Astrocyte of the cerebellum (primary cell): Measurements from ENCODE around the gene RAB3IP.
A peak's percentile ranks its signal among the peaks of the same experiment; 100 is the strongest.

Experiments used
- DNase-seq: peaks from one replicate; pipeline ENCODE4 v3.0.0-alpha.2; 2011; ENCODE audit warnings: low read depth
- H3K4me3 ChIP-seq: 2 replicates; pipeline ENCODE4 v1.5.1; 2011; ENCODE audit warnings: mild to moderate bottlenecking, low read depth, low read length, moderate library complexity
- in situ Hi-C: cut with HindIII; loops from 2 replicates; pipeline ENCODE4 v1.10.0; 2017; ENCODE audit warnings: low sequenced_read_pairs
- TF ChIP-seq, protein P1 (sequence below): IDR thresholded peaks from 2 replicates; pipeline ENCODE4 v1.5.1; 2012; ENCODE audit warnings: low read length, low read depth, moderate library complexity, mild to moderate bottlenecking; ENCODE audit errors: missing control alignments

Gene RAB3IP

DNA sequence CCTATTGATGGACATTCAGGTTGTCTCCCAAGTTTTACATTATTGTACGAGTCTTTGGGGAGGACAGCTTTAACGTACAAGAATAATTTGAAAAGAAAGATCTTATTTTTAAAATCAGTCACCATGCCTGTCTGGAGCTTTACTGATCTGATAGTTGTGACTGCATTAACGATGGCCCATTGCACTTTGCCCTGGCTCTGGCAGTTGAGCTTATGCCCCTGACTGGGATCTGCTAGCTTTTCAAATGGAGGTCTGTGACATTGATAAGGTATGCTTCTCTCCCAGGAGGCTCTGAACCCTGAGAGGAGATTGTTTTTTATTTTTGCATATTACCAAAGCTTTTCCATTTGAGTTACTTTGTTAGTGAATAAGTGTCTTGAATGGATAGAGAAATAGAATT, 17.9 kb upstream of the RAB3IP start:
- TF ChIP-seq, protein P1, sequence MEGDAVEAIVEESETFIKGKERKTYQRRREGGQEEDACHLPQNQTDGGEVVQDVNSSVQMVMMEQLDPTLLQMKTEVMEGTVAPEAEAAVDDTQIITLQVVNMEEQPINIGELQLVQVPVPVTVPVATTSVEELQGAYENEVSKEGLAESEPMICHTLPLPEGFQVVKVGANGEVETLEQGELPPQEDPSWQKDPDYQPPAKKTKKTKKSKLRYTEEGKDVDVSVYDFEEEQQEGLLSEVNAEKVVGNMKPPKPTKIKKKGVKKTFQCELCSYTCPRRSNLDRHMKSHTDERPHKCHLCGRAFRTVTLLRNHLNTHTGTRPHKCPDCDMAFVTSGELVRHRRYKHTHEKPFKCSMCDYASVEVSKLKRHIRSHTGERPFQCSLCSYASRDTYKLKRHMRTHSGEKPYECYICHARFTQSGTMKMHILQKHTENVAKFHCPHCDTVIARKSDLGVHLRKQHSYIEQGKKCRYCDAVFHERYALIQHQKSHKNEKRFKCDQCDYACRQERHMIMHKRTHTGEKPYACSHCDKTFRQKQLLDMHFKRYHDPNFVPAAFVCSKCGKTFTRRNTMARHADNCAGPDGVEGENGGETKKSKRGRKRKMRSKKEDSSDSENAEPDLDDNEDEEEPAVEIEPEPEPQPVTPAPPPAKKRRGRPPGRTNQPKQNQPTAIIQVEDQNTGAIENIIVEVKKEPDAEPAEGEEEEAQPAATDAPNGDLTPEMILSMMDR, result no peak
- in situ Hi-C loops, result no loop called here
- no peak overlapping the region for H3K4me3 ChIP-seq
- no peak for DNase-seq

DNA sequence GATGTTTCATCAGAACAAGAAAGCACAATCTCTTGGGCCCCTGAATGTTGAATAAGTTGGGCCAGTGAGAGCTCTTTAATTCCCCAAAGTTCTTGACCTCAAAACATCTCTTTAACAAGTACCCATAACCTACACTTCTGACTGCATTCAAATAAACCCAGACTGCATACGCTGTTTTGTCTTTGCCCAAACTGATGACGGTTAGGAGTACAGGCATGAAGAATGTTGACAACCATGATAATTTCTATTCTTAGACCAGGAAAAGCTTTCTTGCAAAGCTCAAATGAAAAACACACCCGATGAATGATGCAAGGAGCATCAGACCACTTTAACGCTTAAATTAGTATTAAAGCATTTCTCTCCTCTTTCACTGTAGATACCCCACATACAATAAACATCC, 11.7 kb upstream of the RAB3IP start:
- TF ChIP-seq, protein P1, result no peak
- in situ Hi-C loops, result no loop called here
- no peak for DNase-seq
- H3K4me3 ChIP-seq, result no peak overlapping the region

DNA sequence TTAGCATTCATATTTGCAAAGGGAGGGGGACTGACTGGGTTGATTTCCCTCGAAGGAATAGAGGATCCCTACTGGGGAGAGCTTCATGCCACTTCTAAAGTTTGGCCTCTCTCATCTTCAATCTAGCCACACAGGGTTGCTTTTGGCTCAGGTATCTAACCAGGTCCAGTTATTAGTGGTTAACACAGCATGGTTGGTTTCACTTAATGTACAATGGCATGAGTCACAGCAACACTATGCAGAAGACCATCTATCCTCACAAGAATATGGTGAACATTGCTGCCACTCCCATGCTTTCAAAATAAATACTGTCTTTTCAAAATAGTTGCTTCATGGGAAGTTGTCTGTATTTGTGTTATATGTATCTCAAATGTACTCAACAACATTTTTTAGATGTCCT, 6.6 kb upstream of the RAB3IP start:
- no peak overlapping the region for H3K4me3 ChIP-seq
- TF ChIP-seq, protein P1, result no peak
- in situ Hi-C loops, result no loop called here
- peak; percentile 87 for DNase-seq

DNA sequence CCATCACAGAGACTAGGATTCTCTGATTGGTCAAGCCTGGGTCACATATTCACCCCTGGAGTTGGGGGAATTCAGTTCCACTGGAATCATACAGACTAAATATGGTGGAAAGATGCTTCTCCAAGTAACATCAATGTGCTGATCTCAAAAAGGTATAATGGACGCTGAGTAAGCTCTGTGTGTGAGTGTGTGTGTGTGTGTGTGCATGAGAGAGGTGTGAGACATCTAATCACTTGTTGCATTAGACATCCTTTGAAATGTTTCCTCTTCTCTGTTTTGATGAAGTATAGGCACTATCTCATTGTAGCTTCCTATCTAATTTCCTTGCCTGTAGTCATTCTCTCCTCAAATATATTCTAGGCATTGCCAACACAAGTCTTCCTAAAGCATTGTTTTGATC, 5.0 kb upstream of the RAB3IP start:
- in situ Hi-C loops, result no loop called here
- TF ChIP-seq, protein P1, result no peak
- DNase-seq, result no peak
- no peak overlapping the region for H3K4me3 ChIP-seq

DNA sequence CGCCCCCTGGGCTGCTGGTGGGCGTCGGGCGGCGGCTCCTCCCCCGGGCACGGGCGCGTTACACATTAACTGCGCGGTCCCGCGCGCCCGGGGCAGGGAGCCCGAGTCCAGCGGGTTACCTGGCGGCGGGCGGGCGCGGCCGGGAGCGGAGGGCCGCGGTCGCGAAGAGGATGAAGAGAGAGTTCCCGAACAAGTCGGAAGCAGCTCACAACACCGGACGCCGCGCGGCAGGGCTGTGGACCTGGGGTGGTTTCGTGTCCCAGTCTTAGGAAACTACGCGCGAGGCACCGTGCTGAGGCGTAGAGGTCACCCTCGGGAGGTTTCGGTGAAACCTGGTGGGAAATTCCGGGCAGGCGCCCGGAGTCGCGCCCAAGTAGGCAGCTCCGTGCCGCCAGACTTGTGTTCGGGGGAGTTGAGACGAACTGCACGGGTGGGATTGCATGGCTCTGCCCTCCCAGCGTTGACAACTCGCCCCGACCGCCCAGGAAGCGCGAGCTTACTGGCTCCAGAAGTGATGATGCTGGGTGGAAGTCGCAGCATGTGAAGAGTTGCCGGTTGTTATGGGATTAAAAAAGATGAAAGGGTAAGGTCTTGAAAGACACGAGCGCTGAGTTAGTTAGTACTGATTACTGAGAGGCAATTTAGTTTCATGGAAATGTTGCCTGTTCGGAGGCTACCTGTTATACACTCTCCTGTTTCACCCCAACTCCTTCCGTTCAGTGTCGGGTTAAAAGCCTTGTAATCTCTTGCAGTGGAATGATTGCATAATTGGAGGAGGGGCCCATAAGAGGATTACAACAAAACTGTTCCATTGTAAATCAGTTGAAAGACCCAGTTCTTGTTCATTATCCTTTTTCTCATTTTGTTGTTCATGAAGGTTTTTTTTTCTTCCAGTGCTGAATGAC, 879 bp downstream of the RAB3IP start:
- in situ Hi-C loops, result no loop called here
- DNase-seq, result no peak
- peak overlapping the region; percentile 75 for H3K4me3 ChIP-seq
- TF ChIP-seq, protein P1, result no peak

DNA sequence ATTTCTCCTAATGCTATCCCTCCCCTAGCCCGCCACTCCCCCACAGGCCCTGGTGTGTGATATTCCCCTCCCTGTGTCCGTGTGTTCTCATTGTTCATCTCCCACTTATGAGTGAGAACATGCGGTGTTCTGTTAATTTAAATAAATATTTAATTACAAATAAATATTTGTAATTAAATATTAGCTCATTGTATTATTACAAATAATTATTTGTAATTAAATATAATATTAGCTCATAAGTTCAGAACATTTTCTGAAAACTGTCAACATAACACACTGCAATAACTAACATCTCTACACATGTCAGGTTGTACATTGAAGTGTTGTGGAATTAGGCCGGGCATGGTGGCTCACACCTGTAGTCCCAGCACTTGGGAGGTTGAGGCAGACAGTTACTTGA, 5.4 kb downstream of the RAB3IP start:
- in situ Hi-C loops, result no loop called here
- H3K4me3 ChIP-seq, result no peak overlapping the region
- no peak for DNase-seq
- TF ChIP-seq, protein P1, result no peak

DNA sequence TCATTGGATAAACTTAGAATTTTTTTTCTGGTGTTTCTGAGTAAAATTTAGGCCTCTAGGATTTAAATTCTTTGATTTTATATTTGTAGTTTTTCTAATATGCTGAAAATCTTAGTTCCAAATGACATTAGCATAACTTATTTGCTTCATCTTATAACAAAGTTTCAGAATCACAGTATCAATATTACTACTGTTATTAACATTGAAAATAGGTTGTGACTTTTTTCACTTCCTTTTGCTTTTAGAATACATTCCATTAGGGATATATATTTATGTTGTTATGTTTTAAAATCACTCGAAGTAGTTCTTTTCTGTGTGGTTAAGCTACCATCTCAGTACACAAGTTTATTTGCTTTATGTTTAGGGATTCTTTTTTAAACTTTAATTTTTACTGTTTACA, 12.8 kb downstream of the RAB3IP start:
- TF ChIP-seq, protein P1, result no peak
- in situ Hi-C loops, result no loop called here
- no peak for DNase-seq
- no peak overlapping the region for H3K4me3 ChIP-seq
